HG03558 (cell line): ENCODE results near the gene CHCT1.
"Not testable (repeated sequence)": the region's sequence is repeated elsewhere in the genome, so short reads cannot be mapped to it uniquely, and the experiment has no call there.

ENCODE experiments used
- ATAC-seq: cut with Tn5 transposase; IDR thresholded peaks from one replicate; pipeline ENCODE4 v1.9.1; 2021; ENCODE audit warnings: moderate number of reproducible peaks; ENCODE audit not compliant: unreplicated experiment; ENCODE audit errors: extremely low read depth

The CHCT1 gene

DNA sequence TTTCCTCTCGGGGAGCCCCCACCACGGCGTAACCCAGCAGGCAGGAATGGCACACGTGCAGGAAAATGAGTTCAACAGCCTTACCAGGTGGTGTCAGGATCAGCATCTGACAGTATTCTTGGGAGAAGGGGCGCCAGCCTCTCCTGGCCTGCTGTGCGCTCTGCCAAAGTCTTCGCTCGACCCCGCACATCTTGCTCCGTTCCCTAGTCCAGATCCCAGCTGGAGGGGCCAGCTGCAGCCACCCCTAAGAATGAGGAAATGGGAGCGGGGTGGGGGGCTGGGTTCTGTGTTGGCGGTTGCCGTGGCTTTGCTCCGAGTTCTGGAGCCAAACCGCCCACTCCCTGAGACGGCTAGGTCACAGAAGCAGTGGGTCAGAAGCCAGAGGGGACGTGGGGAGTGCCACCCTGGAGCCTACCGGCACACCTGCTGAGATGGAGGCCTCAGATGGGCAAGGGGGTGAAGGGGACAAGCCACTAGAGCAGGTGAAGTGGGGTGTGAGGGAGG, at the start of gene CHCT1:
Gene CHCT1 (plus strand): TSS at position 328 of the 504 bp plus-strand sequence. CDS start 104 bp downstream, at position 432.
- no peak for ATAC-seq

DNA sequence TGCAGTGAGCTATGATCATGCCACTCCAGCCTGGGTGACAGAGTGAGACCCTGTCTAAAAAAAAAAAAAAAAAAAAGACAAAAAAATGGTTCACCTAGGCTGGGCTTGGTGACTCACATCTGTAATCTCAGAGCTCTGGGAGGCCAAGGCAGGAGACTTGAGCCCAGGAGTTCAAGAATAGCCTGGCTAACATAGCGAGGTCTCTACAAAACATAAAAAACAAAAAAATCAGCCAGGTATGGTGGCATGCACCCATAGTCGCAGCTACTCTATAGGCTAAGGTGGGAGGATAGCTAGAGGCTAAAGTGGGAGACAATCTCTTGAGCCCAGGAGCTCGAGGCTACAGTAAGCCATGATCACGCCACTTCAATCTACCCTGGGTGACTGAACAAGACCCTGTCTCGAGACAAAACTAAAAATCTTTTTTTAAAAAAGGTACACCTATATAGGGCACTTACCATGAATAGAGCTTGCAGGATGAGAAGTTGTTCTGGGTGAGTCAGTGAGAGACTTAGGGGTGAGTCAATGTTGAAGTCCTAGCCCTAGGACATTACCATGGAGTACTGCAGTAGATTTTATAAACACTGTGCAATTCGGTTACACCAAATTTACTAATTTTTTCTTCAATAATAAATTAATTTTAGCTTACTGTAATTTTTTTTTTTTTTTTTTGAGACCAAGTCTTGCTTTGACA, 49.4 kb upstream of the CHCT1 start:
- no peak for ATAC-seq

DNA sequence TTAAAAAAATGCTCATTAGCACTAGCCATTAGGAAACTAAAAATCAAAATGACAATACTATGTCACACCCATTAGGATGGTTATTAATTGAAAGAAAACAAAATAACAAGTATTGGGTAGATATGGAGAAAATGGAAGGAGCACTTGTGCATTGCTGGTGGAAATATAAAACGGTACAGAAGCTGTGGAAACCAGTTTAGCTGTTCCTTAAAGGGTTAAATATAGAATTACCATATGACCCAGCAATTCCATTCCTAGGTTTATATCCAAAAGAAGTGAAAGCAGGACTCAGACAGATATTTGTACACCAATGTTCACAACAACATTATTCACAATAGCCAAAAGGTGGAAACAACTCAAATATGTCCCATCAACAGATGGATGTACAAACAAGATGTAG, 44.1 kb upstream of the CHCT1 start:
- ATAC-seq = not testable (repeated sequence)

DNA sequence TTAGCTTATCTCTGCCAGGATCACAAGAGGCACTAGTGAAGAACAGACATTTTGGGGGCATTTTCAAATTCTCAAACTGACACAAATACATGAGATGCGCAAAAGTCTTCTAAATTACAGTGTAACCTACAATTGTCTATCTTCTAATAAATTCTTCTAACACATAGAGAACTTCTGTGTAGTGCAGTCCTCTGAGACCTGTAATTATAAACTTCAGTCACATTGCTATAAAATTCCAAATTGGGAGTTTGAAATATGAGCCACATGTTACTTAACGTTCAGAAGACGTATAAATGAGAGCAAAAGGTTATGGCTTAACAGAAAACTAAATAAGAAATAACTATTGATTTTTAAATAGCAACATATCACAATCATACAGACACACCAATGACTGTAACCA, 42.8 kb upstream of the CHCT1 start:
- ATAC-seq = not testable (repeated sequence)

DNA sequence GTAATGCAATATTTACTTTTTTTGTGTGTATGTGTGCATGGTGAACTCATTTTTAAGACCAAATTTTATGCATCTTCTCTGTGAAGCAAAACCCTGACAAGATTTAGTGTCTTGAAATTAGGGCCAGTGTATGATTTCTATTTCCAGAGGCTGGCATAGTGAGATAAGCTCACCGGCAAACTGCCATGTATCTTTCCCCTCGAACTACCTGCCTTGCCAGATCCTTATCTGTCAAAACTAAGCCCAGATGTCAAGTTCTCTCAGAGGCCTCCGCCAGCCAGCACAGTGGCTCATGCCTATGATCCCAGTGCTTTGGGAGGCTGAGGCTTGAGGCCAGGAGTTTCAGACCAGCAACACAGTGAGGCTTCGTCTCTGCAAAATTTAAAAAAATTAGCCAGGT, 40.3 kb upstream of the CHCT1 start:
- no peak for ATAC-seq

DNA sequence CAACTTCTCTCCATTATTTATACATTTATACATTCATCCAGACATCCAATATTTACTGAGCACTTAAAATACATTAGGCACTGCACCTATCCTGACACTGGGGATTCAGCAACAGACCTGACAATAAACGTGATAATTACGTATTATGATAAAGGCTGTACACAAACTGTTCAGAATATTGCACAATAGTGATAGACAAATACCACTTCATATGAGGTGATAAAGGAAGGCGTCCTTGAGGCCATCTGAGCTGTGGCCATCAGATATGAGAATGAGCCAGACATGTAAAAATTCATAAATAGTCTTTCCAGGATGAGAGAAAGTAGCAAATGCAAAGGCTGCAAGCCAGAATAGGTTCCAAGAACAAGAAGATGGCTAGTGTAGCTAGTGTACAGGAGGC, 38.9 kb upstream of the CHCT1 start:
- no peak for ATAC-seq

DNA sequence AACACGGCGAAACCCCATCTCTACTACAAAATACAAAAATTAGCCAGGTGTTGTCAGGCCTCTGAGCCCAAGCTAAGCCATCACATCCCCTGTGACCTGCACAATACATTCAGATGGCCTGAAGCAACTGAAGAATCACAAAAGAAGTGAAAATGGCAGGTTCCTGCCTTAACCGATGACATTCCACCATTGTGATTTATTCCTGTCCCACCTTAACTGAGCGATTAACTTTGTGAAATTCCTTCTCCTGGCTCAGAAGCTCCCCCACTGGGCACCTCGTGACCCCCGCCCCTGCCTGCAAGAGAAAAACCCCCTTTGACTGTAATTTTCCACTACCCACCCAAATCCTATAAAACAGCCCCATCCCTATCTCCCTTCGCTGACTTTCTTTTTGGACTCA, 37.4 kb upstream of the CHCT1 start:
- ATAC-seq = not testable (repeated sequence)

DNA sequence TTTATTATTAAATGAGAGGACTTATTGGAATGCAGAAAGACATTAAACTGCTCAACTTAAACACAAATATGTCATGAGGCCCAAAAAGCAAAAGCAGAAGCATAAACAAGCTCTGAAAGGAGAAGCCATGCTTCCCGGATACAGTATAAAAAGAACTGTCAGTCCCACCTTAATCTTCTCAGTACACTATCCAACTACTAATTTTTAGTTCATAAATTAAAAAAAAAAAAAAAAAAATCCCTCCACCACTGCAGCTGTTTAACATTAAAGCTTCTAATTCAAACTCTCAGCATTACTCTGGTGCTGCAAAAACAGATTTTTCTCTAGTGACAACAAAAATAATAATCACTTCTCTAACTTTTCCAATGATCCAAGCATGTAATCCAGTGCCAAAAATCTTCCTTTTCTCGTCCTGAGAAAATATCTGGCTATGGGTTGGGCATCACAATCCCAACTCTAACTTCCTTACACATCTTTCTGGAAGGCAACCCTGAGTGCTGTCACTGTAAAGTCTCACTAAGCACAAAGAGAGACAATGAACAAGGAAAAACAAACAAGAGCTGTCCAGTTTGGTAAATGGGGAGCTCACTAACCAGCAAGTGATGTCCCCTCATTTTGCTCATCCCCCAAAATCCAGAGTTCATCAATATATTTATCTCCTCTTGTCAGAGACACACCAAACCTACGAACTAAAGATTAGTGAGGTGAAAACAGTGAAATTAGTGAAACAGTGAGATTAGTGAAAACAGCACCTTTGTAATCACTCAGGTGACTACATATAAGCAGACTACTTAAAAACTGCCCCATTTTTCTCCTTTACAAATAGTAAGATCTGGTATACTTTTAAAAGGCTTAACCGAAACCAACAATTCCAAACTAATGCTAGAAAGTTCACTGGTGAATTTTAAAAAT, 35.9 kb upstream of the CHCT1 start:
- no peak for ATAC-seq

DNA sequence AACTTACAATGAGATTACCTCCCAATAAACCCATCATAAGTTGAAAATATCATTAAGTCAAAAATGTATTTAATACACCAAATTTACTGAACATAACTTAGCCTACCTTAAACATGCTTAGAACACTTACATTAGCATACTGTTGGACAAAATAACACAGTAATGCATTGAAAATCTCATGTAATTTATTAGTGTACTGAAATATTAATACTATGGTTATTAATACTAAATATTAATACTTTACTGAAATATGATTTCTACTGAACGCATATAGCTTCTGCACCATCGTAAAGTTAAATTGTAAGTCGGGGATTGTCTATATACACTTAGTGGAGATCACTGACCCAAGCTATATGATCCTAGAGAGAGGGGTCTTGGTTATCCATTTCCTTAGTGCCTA, 34.6 kb upstream of the CHCT1 start:
- ATAC-seq = no peak

DNA sequence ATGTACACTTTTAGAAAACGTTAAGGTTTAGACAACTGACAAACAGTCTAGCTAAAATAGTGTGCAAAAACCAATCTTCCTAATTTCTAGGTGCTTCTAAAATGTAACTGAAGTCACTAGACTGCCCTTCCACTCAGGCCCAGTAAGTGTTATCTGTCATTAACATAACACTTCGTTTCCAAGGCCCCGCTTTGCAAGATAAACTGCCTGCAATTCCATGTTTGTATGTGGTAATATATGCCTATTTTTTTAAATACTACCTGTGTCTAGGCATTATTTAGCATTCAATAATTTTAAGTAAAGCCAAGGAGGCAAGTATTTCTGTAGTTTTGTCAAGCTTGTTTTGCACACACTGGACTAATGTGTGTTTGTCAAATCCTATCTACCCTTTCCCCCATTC, 33.5 kb upstream of the CHCT1 start:
- ATAC-seq = no peak

DNA sequence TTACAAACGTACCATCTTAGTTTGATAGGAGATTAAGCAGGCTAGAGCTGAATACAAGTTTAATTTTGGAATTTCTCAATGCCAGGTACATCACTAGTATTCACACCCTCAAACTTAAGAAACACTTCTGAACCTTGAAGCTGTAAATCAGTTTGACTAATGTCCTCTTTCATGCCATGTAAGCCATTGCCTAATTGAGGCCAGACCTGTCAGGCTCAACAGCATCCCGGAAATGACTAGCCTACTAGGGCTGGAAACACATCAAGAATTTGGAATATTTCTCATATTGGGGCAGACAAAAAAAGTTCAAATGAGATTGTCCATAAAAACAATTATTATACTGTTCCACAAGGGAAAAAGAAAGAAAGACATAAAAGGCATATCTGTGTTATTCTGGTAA, 32.1 kb upstream of the CHCT1 start:
- no peak for ATAC-seq

DNA sequence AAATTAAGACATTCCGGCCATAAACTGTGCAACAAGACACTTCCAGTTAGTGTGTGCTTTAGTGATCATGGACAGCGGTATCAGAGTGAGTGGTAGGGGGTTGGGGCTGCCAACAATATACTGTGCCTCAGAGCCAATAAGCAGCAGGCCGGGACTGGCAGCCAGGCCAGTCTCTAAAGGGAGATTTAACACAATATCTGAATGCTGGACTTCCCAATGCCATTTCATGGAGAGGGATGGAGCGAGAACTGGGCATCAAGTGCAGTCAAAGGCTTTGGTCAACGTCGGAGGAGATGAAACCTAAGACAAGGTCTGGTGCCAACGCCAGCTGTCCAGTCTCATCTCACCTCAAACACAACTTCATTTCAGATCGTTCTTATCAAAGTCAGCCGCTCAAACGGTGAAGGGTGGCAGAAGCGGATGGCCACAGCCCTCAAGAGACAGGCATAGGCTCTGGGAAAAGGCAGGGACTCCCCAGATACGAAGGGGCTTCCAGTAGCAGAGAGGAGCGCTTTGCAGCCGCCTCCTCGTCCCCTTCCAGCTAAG, 31.3 kb upstream of the CHCT1 start:
- ATAC-seq = no peak

DNA sequence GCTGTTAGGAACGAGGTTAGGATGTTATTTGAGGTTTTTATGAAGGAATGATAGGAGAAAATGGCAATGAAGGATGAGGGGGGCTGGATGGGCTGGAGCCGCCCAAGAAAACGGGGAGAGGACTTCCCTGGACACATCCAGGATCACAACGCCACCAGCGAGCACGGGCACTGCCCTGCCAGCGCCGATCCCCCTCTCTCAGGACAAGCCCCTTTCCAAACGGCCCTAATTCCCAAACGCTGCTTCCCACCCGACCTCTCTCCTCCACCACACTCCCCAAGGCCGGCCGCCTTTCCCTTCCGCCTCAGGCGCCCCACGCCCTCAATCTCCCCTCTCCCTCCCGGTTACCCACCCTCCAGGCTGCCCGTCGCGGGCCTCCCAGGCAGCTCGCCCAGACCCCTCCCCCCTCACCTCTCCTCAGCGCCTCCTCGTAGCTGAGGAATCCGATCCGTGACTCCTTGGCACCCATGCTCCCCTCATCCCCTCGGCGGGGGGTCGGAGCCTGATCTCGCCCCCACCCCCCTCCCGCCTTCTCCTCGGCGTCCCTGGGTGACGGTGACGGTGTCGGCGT, 30.7 kb upstream of the CHCT1 start:
- no peak for ATAC-seq

DNA sequence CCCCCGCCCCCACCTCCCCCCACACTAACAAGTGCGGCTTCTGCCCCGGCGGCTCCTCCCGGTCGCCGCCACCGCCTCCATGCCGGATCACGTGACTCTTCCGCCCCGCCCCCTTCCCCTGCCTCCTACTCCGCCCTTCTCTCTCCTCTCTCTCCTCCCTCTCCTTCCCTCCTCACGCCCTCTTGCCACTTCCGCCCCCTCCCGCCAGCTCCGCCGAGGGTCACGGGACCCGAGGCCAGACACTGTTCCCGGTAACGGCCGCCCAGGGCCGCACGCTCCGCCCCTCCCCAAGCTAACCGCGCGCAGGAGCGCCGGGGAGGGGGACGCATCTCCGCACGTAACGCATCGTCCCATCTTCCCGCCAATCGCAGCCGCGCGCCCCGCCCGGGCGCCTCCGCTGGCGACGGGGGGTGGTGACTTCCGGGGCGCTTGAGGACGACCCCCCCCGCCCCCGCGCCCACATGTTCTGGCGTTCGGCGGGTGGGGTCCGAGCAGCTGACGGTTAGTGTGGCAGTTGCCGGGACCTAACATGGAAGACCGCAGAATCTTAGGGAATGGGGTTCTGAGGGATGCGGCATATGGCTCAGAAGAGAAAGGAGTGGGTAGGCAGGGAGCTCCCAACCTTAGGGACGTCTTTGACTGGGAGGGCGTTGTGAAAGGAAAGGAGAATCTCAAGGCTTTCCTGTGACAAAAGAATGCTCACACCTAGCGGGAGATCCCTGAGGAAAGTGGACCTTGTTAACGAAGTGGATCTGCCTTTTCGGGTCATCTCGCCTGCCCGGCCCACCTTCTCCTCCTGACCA, 30.0 kb upstream of the CHCT1 start, which contains the start of gene USP32:
Gene USP32 (minus strand): TSS at position 92 of the 803 bp plus-strand sequence. CDS start 194 bp downstream, outside the sequence.
- ATAC-seq = peak; percentile 72

DNA sequence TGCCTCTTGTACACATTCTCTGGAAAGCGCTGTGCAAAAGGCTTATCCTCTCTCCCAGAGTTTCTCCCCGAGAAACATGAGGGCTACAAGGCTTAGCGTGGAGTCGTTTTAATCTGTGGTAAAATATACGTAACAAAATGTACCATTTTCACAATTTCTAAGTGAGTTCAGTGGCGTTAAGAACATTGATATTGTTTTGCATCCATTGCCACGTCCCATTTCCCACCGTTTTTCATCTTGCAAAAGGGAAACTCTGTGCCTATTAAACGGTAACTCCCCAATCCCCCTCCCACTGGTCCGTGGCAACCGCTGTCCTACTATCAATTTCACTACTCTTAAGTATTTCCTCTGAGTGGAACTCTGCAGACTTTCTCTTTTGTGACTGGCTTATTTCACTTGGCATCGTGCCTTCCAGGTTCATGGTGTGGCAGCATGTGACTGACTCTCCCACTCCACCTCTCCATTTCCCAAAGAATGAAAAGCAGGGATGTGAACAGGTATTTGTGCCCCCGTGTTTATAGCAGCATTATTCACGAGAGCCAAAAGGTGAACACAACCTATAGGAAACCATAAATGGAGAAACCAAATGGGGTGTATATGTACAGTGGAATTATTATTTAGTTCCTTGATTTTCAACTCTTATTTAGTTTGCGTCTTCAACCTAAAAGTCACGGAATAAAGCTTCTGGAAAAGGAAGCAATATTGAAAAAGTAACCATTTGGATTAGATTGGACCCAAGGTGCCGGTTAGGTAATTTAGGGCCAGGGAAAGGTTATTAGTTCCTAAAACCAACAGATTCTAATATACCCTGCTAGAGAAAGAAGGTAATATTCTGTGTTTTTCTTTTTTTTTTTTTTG, 29.2 kb upstream of the CHCT1 start:
- ATAC-seq = no peak

DNA sequence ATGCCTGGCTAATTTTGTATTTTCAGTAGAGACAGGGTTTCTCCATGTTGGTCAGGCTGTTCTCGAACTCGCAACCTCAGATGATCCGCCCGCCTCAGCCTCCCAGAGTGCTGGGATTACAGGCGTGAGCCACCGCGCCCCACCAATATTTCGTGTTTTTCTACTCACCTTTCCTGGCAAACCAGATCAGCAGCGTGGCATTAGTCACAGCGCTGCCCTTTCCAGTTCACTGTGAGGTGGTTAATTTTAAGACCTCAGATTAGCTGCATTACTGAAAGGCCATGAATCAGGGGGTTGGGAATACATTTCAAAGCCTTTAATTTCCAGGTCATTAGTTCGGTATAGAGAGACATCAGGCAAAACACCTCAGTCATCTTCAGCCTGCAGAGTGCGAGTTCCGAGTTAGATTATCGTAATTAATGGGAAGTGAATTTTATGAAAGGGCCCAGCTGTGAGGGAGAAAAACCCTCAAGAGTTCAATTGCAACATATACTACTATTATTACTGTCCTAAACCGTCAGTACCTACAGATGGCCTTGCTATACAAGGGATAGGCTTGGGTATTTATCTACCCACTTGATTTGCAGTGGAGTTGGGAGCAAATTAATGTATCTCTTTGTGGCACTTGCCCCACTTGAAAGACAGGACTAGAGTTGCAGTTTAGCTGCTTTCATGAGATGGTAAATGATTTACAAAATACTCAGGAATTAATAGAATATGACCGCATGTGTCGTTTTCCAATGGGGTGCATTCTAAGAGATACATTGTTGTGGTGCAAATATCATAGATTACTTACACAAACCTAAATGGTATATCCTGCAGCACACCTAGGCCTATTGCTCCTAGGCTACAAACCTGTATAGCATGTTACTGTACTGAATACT, 28.2 kb upstream of the CHCT1 start:
- ATAC-seq = no peak

DNA sequence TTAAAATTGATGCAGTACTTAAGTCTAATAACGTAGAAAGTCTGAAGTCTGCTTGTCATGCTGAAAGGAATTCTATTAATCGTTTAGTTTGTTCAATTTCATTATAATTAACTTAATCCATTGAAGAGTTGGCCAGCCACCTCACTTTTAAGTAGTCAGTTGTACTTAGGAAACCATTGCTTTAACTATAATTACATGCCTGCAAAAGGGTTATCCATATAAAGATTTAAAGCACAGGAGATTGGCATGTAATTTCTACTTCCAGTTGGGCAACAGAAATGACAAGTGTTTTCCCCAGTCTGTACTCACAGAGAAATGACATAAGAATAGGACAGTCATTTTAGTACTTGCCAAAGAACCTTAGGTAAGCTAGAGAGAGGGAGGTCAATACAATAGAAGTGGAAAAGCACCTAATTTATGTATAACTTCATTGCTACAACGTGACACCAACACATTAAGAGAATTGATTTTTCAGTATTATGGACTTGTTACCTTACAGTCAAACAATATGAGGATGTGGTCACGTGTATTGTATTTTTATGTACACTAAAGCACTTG, 26.7 kb upstream of the CHCT1 start:
- ATAC-seq = no peak

DNA sequence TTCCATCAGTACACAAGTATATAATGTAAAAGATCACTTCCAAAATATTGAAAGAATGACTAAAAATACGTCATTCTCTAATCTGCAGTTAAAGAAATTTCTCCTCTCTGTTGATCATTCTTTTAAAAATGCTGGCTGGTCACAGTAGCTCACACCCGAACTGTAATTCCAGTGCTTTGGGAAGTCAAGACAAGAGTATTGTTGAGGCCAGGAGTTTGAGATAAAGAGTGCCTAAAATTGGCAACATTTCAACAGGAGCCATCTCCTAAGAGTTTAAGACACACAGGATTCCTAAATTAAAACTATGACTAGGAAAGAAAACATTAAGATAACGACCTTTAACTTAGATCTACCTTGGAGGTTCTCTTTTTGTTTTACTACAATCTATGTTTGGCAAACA, 25.9 kb upstream of the CHCT1 start:
- ATAC-seq = no peak
